Measurements from ENCODE around the gene APOBEC3A.

The APOBEC3A gene

DNA sequence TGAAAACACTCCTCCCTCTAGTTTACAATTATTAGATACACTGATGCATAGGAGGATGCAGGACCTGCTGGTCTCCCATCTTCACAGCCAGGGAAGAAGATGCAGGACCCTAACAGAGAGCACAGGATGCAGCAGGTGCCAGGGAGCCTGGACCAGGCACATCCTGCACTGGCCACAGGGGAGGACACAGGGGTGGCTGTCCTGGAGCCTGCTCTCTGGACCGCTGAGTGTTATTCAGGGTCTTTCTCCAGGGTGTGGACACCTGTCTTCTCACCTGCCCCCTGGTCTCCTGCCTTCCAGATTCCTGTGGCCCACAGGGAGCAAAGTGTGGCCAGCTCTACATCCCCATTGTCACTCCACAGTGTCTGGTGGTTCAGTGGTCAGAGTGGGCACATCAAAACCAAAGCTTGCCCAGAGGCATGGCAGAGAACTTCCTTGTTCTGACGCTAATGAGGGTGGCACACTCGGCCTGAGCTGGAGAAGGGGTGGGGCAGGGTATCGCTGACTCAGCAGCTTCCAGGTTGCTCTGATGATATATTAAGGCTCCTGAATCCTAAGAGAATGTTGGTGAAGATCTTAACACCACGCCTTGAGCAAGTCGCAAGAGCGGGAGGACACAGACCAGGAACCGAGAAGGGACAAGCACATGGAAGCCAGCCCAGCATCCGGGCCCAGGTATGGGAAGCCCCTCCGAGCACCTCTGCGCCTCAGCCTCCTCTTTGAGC, at the start of gene APOBEC3A:
APOBEC3A (plus strand) TSS at position 564 of the 725 bp plus-strand sequence; CDS start at position 647, 83 bp downstream.
- DNase-seq (ENCODE audit: low spot score), result no peak

DNA sequence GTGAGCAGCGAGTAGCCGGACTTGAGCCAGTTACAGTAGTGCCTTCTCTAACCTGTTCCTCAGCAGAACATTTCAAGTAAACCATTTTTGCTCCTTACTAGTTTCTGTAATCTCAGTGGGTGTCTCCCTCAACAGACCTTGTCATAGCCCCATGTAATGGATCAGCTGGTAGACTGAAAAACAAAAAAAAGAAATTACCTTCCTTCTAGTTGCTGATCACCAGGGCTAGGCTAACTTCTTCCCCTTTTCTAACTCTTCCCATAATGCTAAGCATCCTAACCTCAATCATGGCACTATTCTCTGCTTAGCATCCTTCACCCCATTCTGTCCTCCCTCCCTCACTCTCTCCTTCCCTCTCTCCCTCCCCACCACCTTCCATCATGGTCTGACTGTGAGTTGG, 49.6 kb upstream of the APOBEC3A start:
- DNase-seq (ENCODE audit: low spot score), result no peak

DNA sequence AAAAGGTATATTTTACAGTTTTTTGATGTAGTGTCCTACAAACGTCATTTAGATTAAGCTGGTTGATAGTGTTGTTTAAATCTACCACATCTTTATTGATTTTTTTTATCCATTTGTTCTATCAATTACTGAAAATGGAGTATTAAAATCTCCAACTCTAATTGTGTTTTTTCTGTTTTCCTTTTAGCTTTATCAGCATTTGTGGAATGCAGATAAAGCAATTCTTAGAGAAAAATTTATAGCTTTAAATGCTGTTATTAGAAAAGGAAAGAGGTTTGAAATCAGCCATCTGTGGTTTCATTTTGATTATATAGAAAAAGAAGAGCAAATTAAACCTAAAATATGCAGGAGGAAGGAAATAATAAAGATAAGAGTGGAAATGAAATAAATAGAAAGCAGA, 46.0 kb upstream of the APOBEC3A start:
- DNase-seq (ENCODE audit: low spot score), result no peak

GRCh38 chr22:38919631-38920190, 37.7 kb upstream of the APOBEC3A start:
- no peak for DNase-seq (ENCODE audit: low spot score)

- DNase-seq (ENCODE audit: low spot score), result no peak
Observed at GRCh38 chr22:38921120-38921519, 36.3 kb upstream of the APOBEC3A start.

- DNase-seq (ENCODE audit: low spot score), result no peak
Observed at GRCh38 chr22:38921806-38922205, 35.6 kb upstream of the APOBEC3A start.

DNA sequence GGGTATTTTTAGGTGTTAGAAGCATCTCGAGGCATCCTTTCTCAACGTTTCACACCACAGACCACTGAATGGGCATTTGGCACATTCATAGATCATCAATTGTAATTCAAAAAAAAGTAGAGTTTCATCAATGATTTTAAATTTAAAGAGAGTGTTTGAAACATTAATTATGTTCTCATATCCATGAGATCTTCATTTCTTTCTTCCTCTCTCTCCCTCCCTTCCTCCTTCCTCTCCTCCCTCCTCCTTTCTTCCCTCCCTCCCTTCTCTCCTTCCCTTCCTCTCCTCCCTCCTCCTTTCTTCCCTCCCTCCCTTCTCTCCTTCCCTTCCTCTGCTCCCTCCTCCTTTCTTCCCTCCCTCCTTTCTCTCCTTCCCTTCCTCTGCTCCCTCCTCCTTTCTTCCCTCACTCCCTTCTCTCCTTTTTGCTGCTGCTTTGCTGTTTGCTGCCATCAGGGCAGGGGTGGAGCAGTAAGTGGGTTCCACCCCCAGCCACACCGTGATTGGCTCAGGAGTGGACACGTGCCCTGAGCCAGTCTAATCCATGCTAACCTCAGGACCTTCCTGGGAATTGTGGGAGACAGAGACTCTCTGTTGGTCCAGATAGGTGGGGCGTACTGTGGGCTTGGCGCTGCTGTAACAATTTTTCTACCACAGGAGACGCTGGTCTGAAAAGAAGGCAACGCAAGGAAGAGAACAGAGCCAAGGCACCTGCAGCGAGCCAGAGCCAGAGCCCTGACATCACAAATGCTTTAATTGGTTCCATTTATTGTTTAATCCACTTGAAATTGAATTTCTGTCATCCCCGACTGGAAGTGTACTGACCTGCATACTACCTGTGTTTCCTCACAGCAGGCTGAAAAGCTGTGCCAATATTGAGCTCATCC, 33.7 kb upstream of the APOBEC3A start:
- DNase-seq (ENCODE audit: low spot score), result no peak

- DNase-seq (ENCODE audit: low spot score), result no peak
Observed at GRCh38 chr22:38924347-38924952, 33.0 kb upstream of the APOBEC3A start.

GRCh38 chr22:38925571-38926041, 31.8 kb upstream of the APOBEC3A start:
- DNase-seq (ENCODE audit: low spot score), result no peak

- DNase-seq (ENCODE audit: low spot score), result peak; percentile 42
Observed at GRCh38 chr22:38927033-38927781, 30.2 kb upstream of the APOBEC3A start.

GRCh38 chr22:38930512-38930911, 26.9 kb upstream of the APOBEC3A start:
- DNase-seq (ENCODE audit: low spot score), result no peak

- DNase-seq (ENCODE audit: low spot score), result no peak
Observed at GRCh38 chr22:38935023-38935422, 22.4 kb upstream of the APOBEC3A start.

DNA sequence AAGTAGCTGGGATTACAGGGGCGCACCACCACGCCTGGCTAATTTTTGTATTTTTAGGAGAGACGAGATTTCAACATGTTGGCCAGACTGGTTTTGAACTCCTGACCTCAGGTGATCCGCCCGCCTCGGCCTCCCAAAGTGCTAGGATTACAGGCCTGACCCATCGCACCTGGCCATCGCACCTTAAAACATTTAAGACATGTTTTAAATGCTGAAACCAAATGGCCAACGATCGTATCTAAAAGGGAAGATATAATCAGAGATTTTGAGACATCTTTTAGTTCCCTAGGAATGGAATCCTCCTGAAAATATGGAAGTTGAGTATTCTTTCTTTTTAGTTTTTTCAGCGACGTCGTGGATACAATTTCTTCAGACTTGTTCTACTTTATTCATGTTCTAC, 21.8 kb upstream of the APOBEC3A start:
- no peak for DNase-seq (ENCODE audit: low spot score)

- DNase-seq (ENCODE audit: low spot score), result no peak
Observed at GRCh38 chr22:38936562-38936961, 20.8 kb upstream of the APOBEC3A start.

GRCh38 chr22:38937036-38937435, 20.4 kb upstream of the APOBEC3A start:
- no peak for DNase-seq (ENCODE audit: low spot score)

DNA sequence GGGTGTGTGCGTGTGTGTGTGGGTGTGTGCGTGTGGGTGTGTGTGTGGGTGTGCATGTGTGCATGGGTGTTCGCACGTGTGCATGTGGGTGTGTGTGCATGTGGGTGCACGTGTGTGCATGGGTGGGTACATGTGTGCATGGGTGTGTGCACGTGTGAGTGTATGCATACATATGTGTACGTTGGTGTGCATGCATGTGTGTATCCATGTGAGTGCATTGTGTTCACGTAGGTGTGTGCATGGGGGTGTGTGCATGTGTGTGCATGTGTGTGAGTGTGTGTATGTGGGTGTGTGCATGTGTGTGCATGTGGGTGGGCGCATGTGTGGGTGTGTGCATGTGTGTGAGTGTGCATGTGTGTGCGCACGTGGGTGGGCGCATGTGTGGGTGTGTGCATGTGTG, 19.9 kb upstream of the APOBEC3A start:
- DNase-seq (ENCODE audit: low spot score), result no peak

DNA sequence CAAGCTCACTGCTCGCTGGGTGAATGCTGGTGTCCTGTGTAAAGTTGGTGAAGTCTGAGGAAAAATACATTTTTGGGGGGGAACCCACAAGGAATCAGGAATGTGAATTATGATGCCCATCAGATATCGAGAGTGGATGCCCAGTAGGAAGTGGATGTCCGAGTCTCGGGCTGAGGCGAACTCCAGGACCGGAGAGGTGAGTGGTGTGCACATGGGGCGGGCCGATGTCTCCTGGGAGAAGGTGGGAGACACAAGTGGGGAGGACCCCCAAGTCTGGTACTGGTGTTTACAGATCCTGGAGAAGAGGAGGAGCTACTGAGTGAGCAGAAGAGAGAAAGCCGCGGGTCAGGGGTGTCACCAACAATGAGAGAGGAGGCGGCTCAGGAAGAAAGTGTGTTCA, 19.2 kb upstream of the APOBEC3A start:
- DNase-seq (ENCODE audit: low spot score), result no peak

GRCh38 chr22:38938925-38939324, 18.5 kb upstream of the APOBEC3A start:
- DNase-seq (ENCODE audit: low spot score), result no peak

DNA sequence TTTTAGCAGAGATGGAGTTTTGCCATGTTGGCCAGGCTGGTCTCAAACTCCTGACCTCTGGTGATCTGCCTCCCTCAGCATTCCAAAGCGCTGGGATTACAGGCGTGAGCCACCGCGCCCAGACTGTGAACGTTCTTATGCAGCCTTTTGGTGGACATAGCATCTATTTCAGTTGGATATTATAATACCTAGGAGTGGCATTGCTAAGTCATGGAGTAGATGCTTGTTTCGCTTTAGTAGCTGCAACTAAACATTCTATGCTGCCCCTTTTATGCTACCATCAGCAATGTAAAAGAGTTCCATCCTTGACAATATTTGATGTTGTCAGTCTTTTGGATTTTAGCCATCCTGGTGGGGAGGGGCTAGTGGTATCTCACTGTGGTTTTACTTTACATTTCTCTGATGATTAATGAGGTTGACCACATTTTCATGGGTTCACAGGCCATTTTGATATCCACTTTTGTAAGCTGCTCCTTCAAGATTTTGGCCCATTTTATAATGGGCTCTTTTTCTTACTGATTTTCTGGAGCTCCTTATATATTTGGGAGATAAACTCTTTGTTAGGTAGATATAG, 16.5 kb upstream of the APOBEC3A start:
- DNase-seq (ENCODE audit: low spot score), result peak; percentile 36

DNA sequence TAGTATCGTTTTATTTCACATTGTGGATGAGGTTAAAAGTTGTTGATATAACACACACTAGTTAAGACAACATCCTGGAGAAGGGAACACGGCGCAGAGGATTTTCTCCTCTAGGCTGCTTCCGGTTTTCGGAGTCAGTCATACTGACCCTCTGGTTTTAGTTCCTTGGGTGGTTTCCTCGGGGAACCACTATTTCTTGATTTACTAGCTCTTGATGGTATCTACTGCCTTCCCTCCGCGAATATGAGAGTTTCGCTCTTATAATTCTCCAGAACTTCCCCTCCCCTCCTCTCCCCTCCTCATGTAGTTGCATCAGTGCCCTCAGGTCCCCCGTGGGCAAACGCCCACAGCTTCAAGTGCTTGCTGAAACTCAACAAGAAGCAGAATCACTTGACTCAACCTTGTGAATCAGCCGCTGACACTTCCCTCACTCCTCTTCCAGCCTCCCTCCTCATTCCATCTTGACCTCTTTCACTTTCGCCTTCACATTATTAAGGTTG, 15.9 kb upstream of the APOBEC3A start:
- peak; percentile 83 for DNase-seq (ENCODE audit: low spot score)

GRCh38 chr22:38942702-38943101, 14.7 kb upstream of the APOBEC3A start:
- no peak for DNase-seq (ENCODE audit: low spot score)
